Right renal cortex interstitium (tissue), 3 donors: ENCODE data around the gene BNC2. TPM values are rescaled to one million over a fixed set of nuclear protein-coding genes. Genes with fewer than 3 reads are reported as not detected.

Experiments
- DNase-seq, 3 donors: peaks; one replicate each; pipeline ENCODE4 v3.0.0-alpha.2; 2013; ENCODE audit warnings: low read depth in 3 of 3, low spot score in 2 of 3
- polyA plus RNA-seq, 3 donors: library from polyadenylated mRNA; unstranded; fragments of 120-200 nt; gene quantifications; one replicate each; pipeline ENCODE4 v1.2.1, GENCODE V29; 2013; ENCODE audit not compliant: insufficient read length in 3 of 3

BNC2 gene
- polyA plus RNA-seq, 3 donors = 8.3 to 8.5 (median 8.4) TPM

DNA sequence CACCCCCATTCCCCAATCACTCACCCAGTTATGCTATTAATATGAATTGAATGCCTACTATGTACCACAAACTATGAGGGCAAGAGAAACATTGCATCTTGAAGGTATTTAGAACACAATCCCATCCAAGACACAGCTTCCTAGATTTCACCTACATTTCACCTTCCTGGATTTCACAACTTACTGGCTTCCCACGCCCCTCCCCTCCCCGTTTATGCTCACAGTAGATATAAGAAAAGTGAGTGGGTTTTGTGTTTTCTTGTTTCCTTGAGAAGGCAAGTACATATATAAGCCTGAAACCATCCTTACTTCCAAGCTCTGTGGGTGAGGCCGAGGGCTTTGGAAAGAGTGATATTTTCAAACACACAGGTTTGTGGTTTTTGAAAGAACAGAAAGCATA is 465.0 kb downstream of the BNC2 start:
- DNase-seq = no peak

DNA sequence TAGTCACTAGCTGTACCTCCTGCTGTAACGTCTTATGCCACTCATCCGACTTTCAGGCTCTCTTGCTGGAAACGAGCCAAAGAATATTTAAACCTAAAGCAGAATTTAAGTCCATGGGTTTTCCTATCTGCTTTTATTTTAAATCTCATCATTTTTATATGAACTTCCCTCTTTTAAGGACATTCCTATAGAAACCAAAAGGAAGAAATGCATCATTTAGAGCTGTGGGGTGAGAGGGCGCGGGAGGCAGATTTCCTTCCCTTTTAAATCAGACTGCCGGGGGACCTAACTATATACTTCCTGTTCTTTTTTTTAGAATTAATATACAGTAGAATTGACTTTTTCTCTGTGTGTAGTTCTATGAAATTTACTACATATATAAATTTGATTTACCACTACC is 468.8 kb downstream of the BNC2 start:
- DNase-seq = no peak

DNA sequence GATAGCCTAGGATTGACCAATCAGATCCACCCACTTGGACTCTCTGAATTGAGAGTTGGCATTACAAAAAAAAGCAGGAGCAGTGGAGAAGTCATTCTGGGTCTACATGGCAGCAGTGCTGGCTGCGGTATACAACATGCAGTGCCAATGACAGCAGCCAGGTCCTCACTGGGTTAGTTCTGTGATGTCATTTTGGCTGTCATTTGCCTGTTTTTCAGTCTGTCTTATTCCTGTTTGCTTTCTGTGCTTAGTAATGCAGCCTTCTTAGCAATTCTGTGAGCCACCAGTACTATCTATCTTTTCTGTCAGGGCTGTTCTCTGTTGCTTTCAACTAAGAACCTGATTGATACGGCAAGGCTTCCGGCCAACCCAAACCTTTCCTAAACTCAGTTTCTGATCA is 471.8 kb downstream of the BNC2 start:
- DNase-seq = no peak

DNA sequence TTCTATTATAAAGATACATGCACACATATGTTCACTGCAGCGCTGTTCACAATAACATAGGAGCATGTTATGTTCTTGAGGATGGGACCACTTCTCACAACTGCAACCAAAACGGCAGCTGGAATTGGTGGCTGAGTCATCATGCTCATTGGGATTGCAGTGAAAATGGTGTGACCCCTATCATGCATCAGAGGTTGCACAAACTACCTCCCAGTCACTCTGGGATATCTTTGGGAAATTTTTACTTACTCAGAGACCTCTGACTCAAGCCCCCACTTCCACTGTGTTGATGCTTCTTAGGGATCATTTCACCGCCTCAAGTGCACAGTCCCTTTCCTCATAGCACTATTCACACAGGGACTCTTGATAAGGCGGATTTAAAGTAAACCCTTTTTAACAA is 474.1 kb downstream of the BNC2 start:
- no peak for DNase-seq

DNA sequence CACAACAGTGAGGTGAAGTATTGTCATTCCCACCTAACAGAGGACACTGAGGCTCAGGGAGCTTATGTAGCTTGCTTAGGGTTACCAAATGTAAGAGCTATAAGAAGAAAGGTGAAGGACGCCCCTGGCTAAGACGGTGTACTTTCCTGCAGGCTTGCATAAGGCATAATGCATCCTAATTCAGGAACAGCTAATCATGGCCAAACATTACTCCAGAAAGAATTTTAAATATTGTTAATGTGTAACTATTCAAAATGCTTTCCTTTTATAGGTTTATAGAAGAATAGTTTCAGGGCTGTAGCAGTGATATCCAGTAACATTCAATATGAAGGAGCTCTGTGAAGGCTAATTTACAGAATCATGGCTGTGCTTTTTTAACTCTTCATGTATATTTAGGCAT is 479.1 kb downstream of the BNC2 start:
- DNase-seq = no peak

DNA sequence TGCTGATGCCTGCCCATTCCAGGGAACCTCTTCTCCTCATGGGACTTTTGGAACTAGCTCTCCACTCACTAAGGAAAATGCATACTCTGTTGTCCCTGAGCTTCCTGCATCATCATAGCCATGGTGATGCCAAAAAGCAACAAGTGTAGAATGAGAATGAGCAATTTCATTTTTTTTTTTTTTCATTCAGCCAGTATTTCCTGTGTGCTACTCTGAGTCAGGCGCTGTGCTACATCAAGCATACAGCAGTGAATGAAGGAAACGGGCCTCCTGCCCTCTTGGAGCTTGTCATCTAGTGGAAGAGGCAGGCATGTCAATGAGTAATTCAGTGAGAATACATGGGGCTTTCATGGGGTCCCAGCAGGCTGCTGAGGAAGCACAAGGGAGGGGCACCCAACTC is 483.1 kb downstream of the BNC2 start:
- no peak for DNase-seq

DNA sequence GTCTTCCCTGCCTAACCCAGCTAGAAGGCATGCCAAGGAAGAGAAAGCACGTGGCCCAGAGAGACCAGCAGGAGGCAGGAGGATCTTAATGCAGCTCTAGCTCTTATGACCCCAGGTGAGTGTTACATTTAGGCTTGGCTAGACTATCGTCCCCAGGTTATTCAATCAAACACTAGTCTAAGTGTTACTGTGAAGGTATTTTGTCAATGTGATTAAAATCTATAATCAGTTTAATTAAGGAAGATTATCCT is 483.7 kb downstream of the BNC2 start:
- no peak for DNase-seq

DNA sequence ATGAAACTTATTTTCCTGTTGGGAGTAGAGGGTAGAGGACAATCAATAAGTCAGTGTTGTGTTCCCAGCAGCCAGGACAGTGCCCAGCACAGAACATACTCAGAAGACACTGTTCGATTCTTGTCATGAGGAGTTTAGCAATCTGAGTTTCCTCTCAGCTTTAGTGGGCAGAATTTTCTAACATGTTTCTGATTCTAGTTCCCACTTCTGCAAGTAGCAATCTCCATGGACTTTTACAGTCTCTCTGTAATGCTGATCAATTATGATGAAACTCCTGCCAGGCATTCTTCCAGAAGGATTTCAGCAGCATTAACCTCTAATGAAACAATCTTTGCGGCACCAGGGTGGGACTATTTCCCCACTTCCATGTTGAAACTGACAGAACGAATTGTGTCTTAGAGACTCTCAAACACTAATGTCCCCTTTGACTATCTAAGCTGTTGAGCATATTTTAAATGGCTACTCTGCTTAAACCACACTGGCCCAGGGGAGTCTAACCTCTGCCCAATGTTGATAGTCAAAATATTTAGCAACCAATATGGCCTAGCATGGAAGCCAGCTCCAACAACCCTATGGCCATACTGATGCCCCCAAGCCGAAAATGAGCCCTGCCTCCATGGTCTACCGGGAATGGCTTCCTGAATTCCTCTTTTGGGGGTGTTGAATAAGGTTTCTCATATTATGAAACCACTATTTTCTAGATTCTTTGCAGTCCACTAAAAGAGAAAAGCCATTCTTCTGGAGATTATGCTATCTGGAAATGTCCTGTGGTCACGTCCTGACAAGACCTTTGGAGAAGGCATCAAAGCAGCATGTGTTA is 484.3 kb downstream of the BNC2 start:
- DNase-seq = no peak

DNA sequence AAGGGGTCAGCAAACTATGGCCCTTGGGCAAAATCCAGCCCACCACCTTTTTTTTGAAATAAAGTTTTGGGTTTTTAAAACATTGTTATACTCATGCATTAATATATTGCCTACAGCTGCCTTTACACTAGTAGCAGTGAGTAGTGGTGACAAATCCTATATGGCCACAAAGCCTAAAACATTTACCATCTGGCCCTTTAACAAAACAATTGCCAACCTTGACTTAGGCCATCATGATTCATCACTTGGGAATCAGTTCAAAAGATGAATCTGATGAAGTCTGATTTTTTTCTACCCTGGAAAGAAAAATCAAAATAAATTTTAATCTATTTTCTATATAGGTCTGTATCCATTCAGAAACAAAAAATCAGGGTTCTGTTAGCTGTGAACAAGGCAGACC is 484.9 kb downstream of the BNC2 start:
- DNase-seq = no peak

DNA sequence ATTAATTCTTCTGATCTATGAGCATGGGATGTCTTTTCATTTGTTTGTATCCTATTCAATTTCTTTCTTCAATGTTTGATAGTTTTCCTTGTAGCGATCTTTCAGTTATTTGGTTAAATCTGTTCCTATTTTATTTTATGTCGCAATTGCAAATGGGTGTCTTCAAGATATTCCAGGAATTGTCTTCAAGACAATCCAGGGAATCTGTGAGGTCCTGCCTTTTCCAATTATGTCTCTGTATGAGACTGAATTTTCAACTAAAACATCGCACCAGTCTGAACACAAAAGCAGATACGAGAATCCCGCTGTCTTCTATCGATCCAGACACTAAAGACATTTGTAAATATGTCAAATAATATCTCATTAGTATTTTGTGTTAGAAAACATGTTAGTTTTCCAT is 485.5 kb downstream of the BNC2 start:
- DNase-seq = no peak

DNA sequence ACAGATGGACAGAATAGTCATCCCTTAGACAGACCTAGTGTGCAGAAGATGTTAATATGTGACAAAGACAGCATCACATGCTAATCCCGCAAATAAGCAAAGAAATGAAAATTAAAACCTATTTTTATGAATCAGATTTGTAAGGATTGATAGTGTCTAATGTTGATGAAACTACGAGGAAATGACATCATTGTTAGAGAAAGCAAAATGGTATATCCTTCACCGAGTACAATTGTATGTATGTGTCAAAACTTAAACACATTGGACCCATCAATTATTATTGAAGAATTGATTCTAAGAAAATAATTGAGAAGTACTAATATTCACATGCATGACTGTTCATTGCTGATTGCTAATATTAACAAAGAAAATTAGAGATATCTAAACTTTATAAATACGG is 493.2 kb downstream of the BNC2 start:
- no peak for DNase-seq

DNA sequence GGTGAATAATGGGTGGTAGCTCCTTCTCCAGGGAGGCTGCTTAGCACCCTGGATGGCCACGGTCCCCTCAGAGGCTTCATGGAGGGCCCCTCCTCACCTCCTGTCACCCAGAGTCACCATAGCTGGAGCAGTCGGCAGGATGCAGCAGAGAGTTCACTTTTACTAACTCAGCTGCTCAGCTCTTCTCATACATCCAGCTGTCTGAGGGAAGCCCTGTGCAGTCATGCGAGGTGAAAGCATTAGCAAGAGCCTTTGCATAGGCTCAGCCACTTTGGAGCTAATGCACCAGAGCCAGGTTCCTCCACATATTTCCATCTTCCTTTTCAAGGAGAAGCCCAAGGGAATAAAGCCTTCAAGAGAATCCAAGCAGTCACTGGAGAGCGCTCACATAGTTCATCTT is 499.2 kb downstream of the BNC2 start:
- no peak for DNase-seq

DNA sequence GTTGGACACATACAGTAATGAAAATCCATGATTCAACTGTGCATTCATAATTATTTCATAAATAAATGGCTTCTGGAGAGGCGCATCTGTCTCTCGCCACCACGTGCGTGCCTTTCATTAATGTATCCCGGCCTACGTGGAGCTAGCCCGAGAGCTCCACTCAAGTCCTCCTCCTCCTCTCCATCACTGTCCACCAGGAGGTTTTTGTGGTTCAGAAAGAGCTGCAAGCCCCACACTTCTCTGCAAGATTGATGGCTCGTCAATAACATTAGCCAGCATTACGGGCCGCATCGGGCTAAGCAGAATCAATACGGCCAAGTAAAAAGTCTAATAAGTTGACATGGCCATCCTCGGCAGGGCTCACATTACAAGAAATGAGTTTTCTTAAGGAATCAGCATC is 499.8 kb downstream of the BNC2 start:
- DNase-seq = no peak

DNA sequence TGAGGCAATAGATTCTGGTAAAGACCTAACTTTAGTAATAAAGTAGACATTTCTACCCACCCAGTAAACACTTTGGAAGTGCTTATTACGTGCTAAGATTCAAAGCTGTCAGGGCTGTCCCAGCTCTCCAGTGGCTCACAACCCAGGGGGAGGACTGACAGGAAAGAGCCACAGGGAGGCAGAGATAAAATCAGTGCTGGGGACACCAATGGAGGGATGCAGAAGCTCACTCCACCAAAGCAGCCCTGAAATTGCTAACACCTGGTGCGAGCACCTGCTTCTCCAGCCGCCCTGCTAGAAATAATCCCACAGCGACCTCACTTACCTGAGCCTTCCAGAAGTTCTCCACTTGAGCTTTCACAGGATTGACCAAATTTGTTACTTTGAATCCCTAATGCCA is 501.0 kb downstream of the BNC2 start:
- no peak for DNase-seq

DNA sequence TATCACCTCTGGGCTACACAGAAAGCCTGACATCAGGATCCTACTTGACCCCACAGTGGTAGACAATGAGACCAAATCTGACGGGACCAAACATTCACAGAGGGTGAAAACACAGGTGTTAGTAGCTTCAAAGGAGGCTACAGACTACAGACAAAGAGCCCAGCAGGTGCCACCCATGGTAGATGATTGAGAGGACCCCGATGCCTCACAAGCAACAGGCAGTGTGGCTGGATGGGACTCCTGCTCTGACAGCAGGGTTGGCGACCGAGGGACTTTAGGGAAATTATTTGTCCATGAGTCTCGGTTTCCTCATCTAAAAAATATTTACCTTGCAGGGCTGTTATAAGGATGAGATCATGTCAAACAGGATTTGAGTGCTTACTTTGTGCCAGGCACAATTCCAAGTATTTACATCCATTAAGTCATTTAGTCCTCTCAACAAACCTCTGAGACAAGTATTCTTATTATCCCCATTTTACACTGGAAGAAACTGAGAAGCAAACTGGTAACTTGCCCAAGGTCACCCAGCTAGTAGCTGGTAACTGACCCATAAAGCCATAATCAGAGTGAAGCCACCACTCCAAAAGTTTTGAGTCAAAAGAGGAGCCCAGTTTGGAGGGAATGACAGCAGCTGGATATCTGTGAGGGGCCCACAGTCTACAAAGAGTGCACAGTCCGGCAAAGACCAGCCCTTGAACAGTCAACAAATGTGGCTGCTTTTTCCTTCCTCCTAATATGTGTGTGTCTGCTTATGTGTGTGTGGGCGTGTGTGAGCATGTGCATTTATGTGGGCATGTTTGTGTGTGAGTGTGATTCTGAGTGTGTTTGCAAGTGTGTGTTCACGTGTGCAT is 502.0 kb downstream of the BNC2 start:
- no peak for DNase-seq

DNA sequence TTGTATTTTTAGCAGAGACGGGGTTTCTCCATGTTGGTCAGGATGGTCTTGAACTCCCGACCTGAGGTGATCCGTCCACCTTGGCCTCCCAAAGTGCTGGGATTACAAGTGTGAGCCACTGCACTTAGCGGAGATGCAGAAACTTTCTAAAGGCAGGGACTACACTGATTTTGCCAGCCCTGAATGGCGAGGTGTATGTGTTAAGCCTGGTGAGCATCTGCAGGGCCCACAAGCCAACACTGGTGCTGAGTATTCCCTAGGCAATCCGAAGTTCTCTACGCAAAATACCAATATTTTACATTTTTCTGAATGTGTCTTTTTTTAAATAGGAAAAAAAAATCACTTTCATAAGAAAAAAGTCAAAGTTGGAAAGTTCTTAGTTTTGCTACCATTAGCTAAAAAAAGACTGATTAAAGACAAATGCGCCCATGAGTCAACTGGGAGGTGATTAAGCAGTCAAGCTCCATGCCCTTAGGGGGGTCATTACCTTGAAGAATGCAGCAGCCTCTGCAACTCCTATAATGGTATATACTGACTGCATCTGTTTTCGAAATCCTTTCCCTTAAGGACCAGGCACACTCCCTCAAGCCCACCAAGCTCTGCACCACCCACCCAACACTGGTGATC is 502.8 kb downstream of the BNC2 start:
- no peak for DNase-seq

DNA sequence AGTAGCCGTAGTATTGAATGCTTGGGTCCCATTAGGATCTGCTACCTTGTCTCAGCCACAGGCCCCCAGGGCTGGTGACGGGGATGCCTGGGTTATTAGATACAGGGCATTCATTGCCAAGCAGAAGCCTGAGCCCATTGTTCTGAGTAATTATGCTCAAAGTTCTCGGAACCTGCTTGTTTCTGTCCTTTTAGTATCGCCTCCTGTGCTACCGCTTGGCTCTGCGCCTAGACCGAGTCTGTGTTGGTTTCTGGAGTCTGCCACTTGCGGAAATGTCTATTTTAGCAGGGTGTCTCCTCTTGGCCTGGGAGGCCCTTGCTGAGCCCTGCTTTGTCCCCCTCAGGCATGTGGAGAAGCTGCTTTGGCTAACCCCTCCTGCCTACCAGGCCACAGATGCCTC is 506.1 kb downstream of the BNC2 start:
- no peak for DNase-seq

DNA sequence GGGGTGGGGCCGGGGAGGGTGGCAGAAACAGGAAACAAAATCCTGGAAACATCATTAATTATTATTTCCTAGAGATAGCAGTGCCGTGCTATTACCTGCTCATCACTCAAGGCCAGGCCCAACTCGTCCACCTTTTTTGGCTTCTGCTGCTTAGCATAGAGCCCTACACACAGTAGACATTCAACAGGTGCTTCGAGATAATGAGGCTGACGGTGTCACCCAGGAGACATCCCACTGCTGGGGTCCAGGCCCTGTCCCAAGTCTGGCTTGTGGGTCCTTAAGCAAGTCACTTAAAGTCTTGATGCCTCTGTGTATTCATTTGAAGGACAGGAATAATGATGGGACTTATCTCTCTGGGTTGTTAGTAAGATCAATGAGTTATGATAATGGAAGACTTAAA is 506.6 kb downstream of the BNC2 start:
- DNase-seq = no peak

DNA sequence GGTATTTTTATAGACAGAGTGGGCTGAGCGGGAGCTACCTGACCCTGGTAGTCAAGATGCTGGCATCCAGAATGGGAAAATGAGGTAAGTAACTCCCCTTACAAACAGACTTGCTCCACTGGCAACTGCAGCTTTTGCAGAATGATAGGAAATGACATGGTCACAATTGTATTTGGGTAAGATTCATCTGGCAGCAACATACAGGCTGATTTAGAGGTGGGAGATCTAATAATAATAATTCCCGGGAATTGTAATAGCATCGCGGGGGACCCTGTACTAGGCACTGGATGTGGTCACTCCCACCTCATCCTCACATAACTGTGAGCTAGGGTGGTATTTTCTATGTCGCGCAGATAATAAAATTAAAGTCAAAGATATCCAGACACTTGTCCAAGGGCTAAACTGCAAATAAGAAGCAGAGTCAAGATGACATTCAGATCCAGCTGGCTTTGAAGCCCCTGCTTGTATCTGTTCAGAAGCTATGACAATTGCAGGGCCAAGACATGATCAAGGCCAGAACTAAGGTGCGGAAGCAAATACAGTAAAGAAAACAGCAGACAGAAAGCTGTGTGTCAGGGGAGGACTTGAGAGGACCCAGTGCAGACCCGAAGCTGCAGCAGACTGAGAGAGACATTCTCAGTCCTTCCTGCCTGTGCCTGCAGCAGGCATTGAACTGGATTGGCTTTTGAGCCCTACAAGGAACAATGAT is 507.2 kb downstream of the BNC2 start:
- no peak for DNase-seq

DNA sequence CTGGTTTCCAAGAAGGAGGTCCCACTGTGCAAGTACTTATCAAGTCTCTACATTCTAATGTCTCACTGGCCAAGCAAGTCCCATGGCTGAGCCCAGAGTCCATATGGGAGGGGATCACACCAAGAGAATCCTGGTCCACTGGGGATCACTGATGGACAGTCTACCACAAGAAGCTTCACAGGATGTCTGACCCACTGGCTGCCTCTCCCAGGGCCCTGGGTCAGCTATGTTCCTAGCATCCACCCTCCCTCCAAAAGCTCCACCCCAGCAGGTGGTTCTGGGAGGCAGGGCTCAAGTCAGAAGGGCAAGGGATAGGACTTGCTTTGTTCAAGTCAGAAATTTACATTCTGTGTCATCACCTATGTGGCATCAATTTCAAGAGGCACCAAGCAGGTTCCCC is 508.5 kb downstream of the BNC2 start:
- no peak for DNase-seq

DNA sequence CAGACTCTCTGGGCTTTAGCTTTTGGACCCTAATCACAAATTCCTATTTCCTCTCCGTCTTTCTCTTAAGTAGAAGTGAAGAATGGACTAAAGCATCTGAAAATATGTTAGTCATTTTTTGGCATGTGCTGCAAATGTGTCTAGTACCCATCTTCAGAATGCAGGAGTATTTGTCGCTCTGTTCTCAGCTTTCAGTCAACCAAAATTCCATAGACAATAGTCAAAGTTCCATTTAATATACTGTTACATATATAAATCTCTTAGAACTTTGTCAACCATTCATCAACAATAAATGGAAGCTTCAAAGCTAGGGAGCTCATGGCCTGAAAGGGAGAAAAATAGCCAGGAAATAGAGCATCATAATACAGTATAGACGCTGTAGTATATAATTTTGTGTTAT is 509.4 kb downstream of the BNC2 start:
- no peak for DNase-seq
